Measurements from ENCODE around the gene PIGO.

PIGO gene

DNA sequence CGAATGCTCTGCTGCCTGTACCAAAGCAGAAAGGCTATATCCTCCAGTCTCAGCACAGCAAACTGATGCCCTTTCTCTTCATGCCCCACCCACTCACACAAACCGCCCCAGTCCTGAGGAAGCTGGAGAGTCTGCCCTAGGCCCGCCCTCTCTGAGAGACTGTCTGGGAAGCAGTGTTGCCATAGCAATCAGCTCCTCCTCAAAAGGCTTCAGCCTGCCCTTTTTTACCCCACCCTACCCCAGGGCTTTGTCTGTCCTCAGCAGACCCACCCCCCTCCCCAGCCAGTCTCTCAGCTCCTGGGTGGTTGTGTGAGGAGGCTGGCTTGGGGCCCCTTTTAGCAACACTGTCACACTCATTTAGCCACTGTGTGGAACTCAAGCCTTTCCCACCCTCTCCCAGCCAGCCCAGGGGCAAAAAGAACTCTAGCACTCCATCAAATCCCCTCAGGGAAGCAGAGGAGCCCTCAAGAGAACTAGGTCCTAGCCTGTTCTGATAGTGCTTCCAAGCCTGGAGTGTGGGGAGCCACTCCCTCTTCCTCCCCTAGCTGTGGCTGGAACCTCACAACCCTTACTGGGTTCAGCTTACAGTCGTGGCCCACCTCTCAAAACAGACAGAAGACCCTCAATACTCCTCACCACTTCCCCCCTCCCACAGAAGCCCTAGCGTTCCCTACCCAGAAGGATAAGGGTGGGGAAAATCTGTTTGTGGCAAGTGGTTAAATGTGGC lies 17.9 kb upstream of the PIGO start:
- no peak for TF ChIP-seq TAF1 (IDR thresholded peaks at IDR 0.05; ENCODE audit: borderline replicate concordance, low read depth, low read length)
- TF ChIP-seq POLR2A (IDR thresholded peaks at IDR 0.05; ENCODE audit: low read depth, low read length): no peak
- no peak for TF ChIP-seq POLR2AphosphoS5 (IDR thresholded peaks at IDR 0.05; ENCODE audit: low read depth, low read length)
- DNase-seq (ENCODE audit: insufficient read length): no peak
- peak; percentile 72 for FAIRE-seq

DNA sequence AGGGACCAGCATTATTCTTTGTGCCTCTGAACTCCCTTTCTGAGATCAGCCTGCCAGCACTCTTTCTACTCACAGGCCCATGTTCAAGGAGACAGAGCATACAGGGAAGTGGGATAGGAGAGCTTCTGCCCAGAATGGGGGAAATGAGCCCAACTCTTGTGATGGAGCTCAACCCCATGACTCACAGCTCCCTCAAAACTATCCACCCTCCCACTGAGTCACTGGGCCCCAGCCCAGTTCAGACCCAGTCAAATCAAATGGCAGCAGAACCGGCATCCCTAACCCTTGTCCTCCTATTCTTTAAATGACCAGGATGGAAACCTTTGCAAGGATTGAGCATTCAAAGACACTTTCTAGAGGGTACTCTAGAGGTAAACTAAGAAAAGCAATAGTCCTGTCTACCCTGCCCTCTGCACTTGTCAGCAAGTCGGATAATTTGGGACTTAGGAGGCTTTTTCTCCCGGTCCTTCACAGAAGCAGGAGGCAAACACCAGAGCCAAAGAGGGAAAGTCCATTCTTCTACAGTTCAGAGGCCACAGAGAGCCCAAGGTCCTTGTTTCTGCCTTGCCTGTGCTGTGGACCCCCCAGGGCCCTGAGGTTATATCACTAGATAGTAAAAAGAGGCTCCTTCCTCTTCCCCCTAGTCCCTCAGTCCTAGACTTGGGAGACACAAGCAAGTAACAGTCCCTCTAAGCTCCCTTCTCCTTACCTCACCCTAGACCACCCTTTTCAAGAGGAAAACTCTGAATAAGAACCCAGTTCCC lies 16.0 kb upstream of the PIGO start:
- no peak for DNase-seq (ENCODE audit: insufficient read length)
- FAIRE-seq: no peak
- TF ChIP-seq POLR2A (IDR thresholded peaks at IDR 0.05; ENCODE audit: low read depth, low read length) (no peak), TAF1 (IDR thresholded peaks at IDR 0.05; ENCODE audit: borderline replicate concordance, low read depth, low read length) (no peak), POLR2AphosphoS5 (IDR thresholded peaks at IDR 0.05; ENCODE audit: low read depth, low read length) (no peak)

DNA sequence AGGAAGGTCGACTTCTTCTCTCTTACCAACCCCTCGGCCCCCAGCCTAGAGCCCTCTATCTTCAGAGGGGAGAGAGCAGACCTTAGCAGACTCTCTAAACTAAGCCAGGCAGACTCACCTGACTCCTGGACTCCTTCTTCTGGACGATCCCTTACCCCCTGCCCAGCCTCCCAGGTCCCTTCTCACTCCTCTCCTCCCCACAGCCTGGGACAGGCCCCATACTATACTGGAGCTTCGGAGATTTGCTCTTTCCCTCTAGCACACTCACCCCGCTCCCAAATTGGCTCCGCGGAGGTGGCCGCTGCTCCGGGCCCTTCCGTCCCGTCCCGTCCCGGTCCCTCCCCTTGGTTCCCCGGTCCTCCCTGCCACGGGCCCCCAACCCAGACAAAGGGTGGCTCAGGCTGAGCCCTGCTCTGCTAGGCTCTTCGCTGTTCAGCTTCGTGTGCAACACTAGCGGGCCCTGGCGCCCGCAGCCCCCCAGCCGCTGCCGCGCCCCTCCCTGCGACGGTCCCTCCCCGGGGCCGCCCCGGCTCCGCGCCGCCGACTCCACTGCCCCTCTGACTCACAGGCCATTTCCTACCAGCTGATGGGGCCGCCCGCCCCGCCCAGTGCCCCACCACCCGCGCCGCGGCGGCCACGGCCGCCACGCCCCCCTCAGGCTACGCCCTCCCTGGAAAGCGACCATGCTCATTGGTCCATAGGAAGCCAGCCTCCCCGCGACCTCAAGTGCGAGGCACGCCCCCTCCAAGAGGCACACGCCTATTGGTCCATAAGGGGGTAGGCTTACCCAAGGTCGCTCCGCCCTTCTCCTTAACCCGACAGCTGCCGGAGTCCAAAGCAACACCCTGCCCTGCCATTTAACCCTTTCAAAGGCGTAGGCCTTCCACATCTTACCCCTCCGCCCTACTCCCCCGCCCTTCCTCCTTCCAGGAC lies 14.9 kb upstream of the PIGO start:
- TF ChIP-seq POLR2AphosphoS5 (IDR thresholded peaks at IDR 0.05; ENCODE audit: low read depth, low read length) (no peak), POLR2A (IDR thresholded peaks at IDR 0.05; ENCODE audit: low read depth, low read length) (peak; percentile 41; the same call in 1 of the 2 replicates), TAF1 (IDR thresholded peaks at IDR 0.05; ENCODE audit: borderline replicate concordance, low read depth, low read length) (no peak)
- DNase-seq (ENCODE audit: insufficient read length) (peak; percentile 91), FAIRE-seq (peak; percentile 98)

DNA sequence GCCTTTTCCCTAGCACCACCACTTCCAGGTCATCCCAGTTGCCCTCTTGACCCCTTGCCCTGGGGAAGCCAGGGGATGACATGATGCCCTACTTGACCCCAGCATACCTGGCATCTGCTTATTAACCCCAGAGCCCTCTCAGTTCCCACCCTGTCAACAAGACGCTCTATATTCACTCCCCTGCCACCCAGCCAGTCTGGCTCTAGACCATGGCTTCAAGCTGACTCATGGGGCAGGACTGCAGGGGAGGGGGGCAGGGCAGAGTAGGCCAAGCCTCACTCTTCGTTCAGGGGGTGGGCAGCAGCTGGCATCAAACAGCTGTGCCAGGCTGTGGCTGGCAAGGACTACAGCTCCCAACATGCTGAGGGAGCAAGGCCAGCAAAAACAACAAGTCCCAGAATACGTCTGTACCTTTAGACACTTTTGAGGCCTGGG lies 14.0 kb upstream of the PIGO start:
- TF ChIP-seq POLR2AphosphoS5 (IDR thresholded peaks at IDR 0.05; ENCODE audit: low read depth, low read length) (no peak), POLR2A (IDR thresholded peaks at IDR 0.05; ENCODE audit: low read depth, low read length) (no peak), TAF1 (IDR thresholded peaks at IDR 0.05; ENCODE audit: borderline replicate concordance, low read depth, low read length) (no peak)
- FAIRE-seq (no peak), DNase-seq (ENCODE audit: insufficient read length) (no peak)

DNA sequence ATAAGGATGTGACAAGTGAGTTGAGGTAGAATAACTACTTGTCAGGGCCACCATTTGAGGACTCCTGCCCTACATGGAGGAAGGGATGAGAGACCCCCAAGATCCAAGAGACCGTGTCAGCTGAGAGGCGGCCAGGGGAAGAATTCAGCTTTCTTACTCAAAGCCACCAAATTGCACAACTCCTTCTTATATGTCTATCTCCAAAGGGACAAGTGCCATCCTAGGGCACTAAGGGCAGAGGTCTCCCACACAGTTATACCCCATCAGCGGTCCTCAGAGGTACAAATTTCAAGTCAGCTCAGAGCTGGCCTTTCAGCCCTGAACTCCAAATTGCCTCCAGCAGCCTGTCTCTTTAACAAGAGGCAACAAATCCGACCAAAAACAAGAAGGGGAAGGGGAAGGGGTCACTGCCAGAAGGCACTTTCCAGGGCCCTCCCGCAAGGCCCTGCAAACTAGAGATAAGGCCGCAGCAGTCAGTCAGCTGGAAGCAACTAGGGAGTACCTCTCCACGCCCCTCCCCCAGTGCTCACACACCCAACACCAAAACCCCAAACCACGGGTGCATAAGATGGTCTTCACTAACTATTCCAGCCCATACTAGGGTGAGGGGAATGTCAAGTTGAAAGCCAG lies 12.7 kb upstream of the PIGO start:
- DNase-seq (ENCODE audit: insufficient read length): no peak
- no peak for TF ChIP-seq TAF1 (IDR thresholded peaks at IDR 0.05; ENCODE audit: borderline replicate concordance, low read depth, low read length)
- no peak for TF ChIP-seq POLR2A (IDR thresholded peaks at IDR 0.05; ENCODE audit: low read depth, low read length)
- TF ChIP-seq POLR2AphosphoS5 (IDR thresholded peaks at IDR 0.05; ENCODE audit: low read depth, low read length): no peak
- no peak for FAIRE-seq

DNA sequence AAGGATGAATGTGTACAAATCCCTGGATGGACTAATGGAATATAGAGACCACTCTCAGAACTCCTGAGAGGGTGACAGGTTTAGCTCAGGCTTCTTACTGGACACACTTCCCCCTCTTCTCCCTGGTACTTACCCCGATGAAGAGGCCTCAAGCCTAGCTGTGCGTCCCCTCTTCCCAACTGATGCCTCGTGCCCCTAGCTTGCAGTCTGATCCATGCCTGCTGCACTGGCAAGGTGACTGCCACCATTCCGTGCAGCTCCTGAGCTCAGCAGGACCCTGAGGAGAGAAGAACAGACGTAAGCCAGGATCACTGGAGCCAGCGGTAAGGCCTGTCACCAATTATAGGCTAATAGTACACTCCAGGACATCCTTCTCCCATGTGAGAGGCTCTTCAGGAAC lies 12.1 kb upstream of the PIGO start:
- DNase-seq (ENCODE audit: insufficient read length) (no peak), FAIRE-seq (no peak)
- TF ChIP-seq POLR2A (IDR thresholded peaks at IDR 0.05; ENCODE audit: low read depth, low read length) (no peak), TAF1 (IDR thresholded peaks at IDR 0.05; ENCODE audit: borderline replicate concordance, low read depth, low read length) (no peak), POLR2AphosphoS5 (IDR thresholded peaks at IDR 0.05; ENCODE audit: low read depth, low read length) (no peak)

DNA sequence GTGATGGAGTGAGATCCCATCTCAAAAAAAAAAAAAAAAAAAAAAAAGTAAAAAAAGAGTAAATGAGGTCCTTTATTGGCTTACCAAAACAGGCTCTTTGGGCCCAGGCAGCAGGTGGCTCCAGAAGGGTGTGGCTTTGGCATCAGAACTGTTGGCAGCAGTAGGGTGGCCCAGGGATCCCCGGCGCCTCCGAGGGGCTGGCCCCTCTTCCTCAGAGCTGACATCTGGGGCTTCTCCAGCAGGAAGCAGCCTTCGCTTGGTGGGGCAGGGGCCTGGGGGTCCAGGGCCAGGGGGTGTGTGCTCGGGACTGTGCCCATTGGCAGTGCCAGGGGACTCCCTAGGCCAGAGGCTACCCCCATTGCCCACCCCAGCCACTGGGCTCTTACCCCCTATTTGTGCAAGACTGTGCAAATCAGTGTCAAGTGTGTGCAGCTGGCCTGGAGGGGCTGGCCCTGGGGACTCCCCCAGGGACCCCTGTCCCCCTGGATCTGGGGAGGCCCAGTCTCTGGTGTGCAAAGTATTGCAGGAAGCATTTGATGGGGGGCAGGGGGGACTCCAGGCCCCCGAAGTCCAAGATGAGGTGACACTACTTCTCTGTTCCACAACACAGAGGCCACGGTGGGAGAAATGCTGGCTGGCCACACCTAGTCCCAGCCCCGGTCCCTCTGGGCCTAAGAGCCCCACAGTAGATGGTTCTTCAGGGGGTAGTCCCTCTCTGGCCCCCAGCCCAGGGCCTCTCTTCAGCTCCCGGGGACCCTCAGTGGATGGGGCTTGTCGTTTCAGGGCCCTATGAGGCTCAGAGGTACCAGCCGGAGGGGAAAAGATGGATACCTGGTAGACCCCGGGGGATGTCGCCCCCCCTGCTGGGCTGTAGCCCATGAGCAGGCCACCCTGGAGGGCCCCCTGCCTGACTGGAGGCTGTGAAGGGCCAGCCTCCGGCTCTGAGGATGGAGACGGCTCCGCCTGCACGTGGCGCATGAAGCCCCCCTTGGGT lies 11.2 kb upstream of the PIGO start:
- TF ChIP-seq POLR2AphosphoS5 (IDR thresholded peaks at IDR 0.05; ENCODE audit: low read depth, low read length): no peak
- no peak for TF ChIP-seq TAF1 (IDR thresholded peaks at IDR 0.05; ENCODE audit: borderline replicate concordance, low read depth, low read length)
- TF ChIP-seq POLR2A (IDR thresholded peaks at IDR 0.05; ENCODE audit: low read depth, low read length): no peak
- FAIRE-seq (no peak), DNase-seq (ENCODE audit: insufficient read length) (no peak)

DNA sequence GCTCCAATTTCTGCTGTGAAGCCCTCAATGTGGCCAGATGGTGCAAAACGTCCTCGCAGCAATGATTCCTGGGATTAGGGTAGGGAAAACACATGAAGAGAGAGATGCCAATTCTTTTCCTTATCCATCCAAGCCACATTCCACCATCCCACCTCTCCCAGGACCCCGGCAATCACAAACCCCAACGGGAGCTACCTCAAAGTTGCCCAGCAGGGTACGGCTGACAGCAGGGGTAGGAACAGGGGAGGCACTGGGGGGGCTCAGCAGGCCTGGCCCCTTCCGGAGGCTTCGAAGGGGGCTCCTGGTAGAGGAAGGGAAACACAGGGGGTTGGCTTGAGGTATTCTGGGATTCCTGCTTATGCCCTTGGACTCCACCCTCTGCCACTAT lies 9.9 kb upstream of the PIGO start:
- DNase-seq (ENCODE audit: insufficient read length): no peak
- TF ChIP-seq POLR2AphosphoS5 (IDR thresholded peaks at IDR 0.05; ENCODE audit: low read depth, low read length) (no peak), POLR2A (IDR thresholded peaks at IDR 0.05; ENCODE audit: low read depth, low read length) (no peak), TAF1 (IDR thresholded peaks at IDR 0.05; ENCODE audit: borderline replicate concordance, low read depth, low read length) (no peak)
- no peak for FAIRE-seq

DNA sequence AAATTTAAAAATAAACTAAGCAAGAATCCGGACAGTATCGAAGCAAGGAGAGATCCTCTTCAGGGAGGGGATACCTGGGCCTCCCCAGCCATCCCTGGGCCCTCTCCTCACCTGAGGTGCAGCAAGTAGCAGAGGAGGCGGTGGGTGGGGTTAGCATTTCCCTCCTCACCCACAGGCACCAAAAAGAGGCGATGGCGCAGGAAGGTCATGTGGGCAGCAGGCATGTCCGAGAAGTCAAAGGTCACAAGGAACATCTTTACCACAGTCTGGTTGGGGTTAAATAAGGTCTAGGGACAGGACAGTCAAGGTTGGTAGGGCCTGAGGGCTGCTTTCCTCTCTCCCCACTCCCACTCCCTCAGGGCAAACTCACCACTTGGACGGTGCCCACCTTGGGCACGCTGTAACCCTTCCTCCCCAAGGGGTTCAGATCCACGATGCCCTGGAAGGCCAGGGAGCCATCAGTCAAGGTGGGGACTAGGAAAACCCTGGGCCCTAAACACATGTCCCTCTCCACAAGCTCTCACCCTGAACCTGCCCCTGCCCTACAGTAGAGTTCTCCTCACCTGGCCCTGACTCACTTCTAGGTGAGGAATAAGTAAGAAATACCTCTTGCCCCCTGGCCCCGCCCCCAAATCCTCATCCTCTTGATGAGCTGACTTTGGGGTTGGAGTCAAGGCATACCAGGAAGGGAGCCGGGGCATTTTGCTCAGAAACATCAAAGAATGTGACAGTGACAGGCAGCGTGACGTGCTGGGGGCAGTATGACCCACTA lies 9.4 kb upstream of the PIGO start:
- no peak for FAIRE-seq
- DNase-seq (ENCODE audit: insufficient read length): no peak
- no peak for TF ChIP-seq POLR2A (IDR thresholded peaks at IDR 0.05; ENCODE audit: low read depth, low read length)
- TF ChIP-seq POLR2AphosphoS5 (IDR thresholded peaks at IDR 0.05; ENCODE audit: low read depth, low read length): no peak
- no peak for TF ChIP-seq TAF1 (IDR thresholded peaks at IDR 0.05; ENCODE audit: borderline replicate concordance, low read depth, low read length)
